Endodermal cell (in vitro differentiated cells): ENCODE measurements around the gene ARAP2. TPM values are rescaled to one million over a fixed set of nuclear protein-coding genes. Genes with fewer than 3 reads are reported as not detected.

Experiments
- DNase-seq: peaks from one replicate; pipeline ENCODE4 v3.0.0-alpha.2; 2017
- H3K27ac ChIP-seq: 2 replicates; pipeline ENCODE4 v1.5.1; 2013; ENCODE audit warnings: mild to moderate bottlenecking, low read depth, low read length, moderate library complexity
- H3K27me3 ChIP-seq: 2 replicates; pipeline ENCODE4 v1.6.1; 2013; ENCODE audit warnings: mild to moderate bottlenecking, low read length, moderate library complexity; ENCODE audit not compliant: insufficient read depth, control insufficient read depth, poor library complexity, severe bottlenecking
- H3K36me3 ChIP-seq: 2 replicates; pipeline ENCODE4 v1.7.0; 2013; ENCODE audit warnings: mild to moderate bottlenecking, low read length, moderate library complexity; ENCODE audit not compliant: control insufficient read depth, insufficient read depth
- H3K4me1 ChIP-seq: one replicate; pipeline ENCODE4 v1.7.0; 2013; ENCODE audit warnings: low read length; ENCODE audit not compliant: control insufficient read depth, insufficient read depth
- H3K4me3 ChIP-seq: 2 replicates; pipeline ENCODE4 v1.5.1; 2013; ENCODE audit warnings: mild to moderate bottlenecking, low read length, moderate library complexity
- H3K9ac ChIP-seq: 2 replicates; pipeline ENCODE4 v1.6.1; 2013; ENCODE audit warnings: mild to moderate bottlenecking, low read length, moderate library complexity; ENCODE audit not compliant: poor library complexity, severe bottlenecking; ENCODE audit errors: extremely low read depth
- H3K9me3 ChIP-seq: 2 replicates; pipeline ENCODE4 v1.6.1; 2013; ENCODE audit warnings: mild to moderate bottlenecking, low read length, moderate library complexity; ENCODE audit not compliant: control insufficient read depth
- H3K27ac Mint-ChIP-seq: 2 replicates; pipeline ENCODE4 v1.8.0; 2020; ENCODE audit warnings: mixed read lengths
- H3K27me3 Mint-ChIP-seq: 2 replicates; pipeline ENCODE4 v1.8.0; 2021; ENCODE audit warnings: mild to moderate bottlenecking, mixed read lengths; ENCODE audit not compliant: insufficient read depth
- H3K36me3 Mint-ChIP-seq: 2 replicates; pipeline ENCODE4 v1.8.0; 2020; ENCODE audit warnings: low read depth, mixed read lengths
- H3K4me1 Mint-ChIP-seq: 2 replicates; pipeline ENCODE4 v1.8.0; 2020; ENCODE audit warnings: mixed read lengths
- H3K4me3 Mint-ChIP-seq: 2 replicates; pipeline ENCODE4 v1.8.0; 2020; ENCODE audit warnings: mild to moderate bottlenecking, moderate library complexity, mixed read lengths
- H3K9me3 Mint-ChIP-seq: 2 replicates; pipeline ENCODE4 v1.8.0; 2020; ENCODE audit warnings: mild to moderate bottlenecking, mixed read lengths
- WGBS, 2 experiments: methylation state at CpG; one replicate each; pipeline versions ENCODE4 v1.1.5 to v1.1.7; 2013; ENCODE audit warnings: missing lambda C conversion rate in 2 of 2, mixed read lengths in 1 of 2; ENCODE audit not compliant: insufficient coverage in 1 of 2, insufficient read length in 1 of 2; 5-methylcytosine and 5-hydroxymethylcytosine counted together
- total RNA-seq, 2 donors: library from RNA; stranded (reverse); fragmentation: NEBNext Ultra II Directional in 1 of 2; extraction: Animal tissue kit (Norgen Biotek cat#: 25700) in 1 of 2; gene quantifications; 2 replicates in 1 of 2; 3 replicates in 1 of 2; pipeline ENCODE4 v1.2.1, GENCODE V29; 2021
- TF ChIP-seq, protein P1 (sequence below): fragments of 200-600 bp; sonication (generic); conservative IDR thresholded peaks from 2 replicates; pipeline ENCODE4 v1.5.0; 2021; ENCODE audit warnings: antibody characterized with exemption, mild to moderate bottlenecking

Gene ARAP2
- total RNA-seq, 2 donors from 2014 or later, result 2.2 to 5.5 TPM

DNA sequence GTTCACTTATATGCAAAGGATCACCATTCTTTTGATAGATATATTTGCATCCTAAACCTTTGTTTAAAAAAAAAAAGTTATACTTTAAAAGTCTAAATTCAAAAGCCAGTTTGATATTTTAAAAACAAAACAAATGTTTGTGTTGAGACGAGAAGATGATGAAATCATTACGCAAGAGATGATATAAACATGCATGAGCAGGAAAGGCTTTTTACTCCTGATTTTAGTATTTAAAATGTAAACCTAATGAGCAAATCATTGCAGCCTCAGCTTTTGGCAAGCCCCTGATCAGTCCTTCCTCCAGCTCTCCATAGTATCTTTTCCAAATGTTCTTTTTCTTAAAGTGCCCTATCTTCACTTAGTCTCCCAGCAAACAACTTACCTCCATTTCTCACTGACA, 115.6 kb downstream of the ARAP2 start:
- Histone ChIP-seq H3K9me3 (no peaks in the 10 kb centered on the region), H3K27ac (no peak overlapping the region), H3K27me3 (no peaks in the 10 kb centered on the region), H3K4me3 (no peak overlapping the region), H3K9ac (no peak overlapping the region), H3K36me3 (no peaks in the 10 kb centered on the region), H3K4me1 (no peaks in the 10 kb centered on the region)
- Mint-ChIP-seq H3K4me1 (peaks cover 4% of the 10 kb centered on the region), H3K4me3 (no peak overlapping the region), H3K27ac (no peak overlapping the region), H3K27me3 (no peaks in the 10 kb centered on the region), H3K9me3 (no peaks in the 10 kb centered on the region), H3K36me3 (no peaks in the 10 kb centered on the region)
- no peak for DNase-seq
- TF ChIP-seq, protein P1, sequence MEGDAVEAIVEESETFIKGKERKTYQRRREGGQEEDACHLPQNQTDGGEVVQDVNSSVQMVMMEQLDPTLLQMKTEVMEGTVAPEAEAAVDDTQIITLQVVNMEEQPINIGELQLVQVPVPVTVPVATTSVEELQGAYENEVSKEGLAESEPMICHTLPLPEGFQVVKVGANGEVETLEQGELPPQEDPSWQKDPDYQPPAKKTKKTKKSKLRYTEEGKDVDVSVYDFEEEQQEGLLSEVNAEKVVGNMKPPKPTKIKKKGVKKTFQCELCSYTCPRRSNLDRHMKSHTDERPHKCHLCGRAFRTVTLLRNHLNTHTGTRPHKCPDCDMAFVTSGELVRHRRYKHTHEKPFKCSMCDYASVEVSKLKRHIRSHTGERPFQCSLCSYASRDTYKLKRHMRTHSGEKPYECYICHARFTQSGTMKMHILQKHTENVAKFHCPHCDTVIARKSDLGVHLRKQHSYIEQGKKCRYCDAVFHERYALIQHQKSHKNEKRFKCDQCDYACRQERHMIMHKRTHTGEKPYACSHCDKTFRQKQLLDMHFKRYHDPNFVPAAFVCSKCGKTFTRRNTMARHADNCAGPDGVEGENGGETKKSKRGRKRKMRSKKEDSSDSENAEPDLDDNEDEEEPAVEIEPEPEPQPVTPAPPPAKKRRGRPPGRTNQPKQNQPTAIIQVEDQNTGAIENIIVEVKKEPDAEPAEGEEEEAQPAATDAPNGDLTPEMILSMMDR, result no peak
- 92 to 100% methylated on average over 2 of the region's 2 CpGs for WGBS, 2 experiments

DNA sequence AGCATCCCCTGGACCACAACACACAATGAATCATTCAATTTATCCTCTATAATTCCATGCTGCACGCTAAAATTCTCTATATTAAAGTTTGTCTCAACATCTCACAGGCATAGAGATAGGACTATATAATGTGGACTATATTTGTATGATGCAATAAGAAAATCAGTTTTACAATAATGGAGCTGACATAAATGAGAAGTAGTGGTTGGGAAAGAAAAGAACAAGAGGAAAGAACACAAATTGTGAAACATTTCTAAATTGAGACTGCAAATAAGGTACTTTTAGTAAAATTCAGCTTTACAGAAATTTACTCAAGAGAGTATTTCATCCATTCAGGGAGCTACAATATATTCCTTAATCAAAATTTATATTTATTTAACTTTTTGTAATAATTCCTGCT, 120.4 kb downstream of the ARAP2 start:
- WGBS, 2 experiments, result 80% methylated on average over 1 of the region's 1 CpG; no CpG with 5 or more reads in 1 of the 2 experiments
- Mint-ChIP-seq H3K4me3 (no peak overlapping the region), H3K27ac (no peak overlapping the region), H3K27me3 (no peaks in the 10 kb centered on the region), H3K36me3 (no peaks in the 10 kb centered on the region), H3K9me3 (no peaks in the 10 kb centered on the region), H3K4me1 (peaks cover 7% of the 10 kb centered on the region)
- Histone ChIP-seq H3K9ac (no peak overlapping the region), H3K9me3 (no peaks in the 10 kb centered on the region), H3K27me3 (no peaks in the 10 kb centered on the region), H3K4me3 (no peak overlapping the region), H3K36me3 (no peaks in the 10 kb centered on the region), H3K27ac (no peak overlapping the region), H3K4me1 (no peaks in the 10 kb centered on the region)
- TF ChIP-seq, protein P1, result no peak
- DNase-seq, result no peak

DNA sequence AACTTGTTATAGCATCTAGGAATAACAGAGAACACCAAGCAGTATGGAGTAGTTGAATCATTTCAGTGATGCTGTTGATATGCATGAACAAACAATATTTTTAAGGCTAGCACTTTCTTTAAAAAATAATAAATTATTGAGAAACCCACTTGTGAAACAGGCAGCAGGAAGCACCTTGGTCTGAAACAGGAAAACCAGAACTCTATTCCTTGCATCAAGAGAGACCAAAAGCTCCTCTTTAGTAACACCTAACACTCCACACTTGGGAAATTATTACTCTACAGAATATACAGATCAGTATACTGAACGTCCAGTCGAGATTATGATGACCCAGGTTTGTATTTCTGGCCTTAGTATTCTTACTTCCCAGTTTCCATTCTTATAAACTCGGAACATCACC, 129.0 kb downstream of the ARAP2 start:
- Histone ChIP-seq H3K9ac (no peak overlapping the region), H3K4me3 (no peak overlapping the region), H3K9me3 (no peaks in the 10 kb centered on the region), H3K27me3 (no peaks in the 10 kb centered on the region), H3K27ac (no peak overlapping the region), H3K4me1 (no peaks in the 10 kb centered on the region), H3K36me3 (no peaks in the 10 kb centered on the region)
- no peaks in the 10 kb centered on the region for H3K27me3 Mint-ChIP-seq
- no peak overlapping the region for H3K4me3 Mint-ChIP-seq
- WGBS, 2 experiments, result 88 to 90% methylated on average over 2 of the region's 3 CpGs
- no peaks in the 10 kb centered on the region for H3K36me3 Mint-ChIP-seq
- H3K4me1 Mint-ChIP-seq, result peaks cover 13% of the 10 kb centered on the region
- TF ChIP-seq, protein P1, result no peak
- no peak overlapping the region for H3K27ac Mint-ChIP-seq
- DNase-seq, result no peak
- no peaks in the 10 kb centered on the region for H3K9me3 Mint-ChIP-seq
